Effector CD8-positive, alpha-beta T cell (primary cell): Measurements from ENCODE around the gene NF1.

Source experiments
- DNase-seq: peaks from one replicate; lab custom pipeline; 2025; lab: John Stamatoyannopoulos, UW

Gene NF1

DNA sequence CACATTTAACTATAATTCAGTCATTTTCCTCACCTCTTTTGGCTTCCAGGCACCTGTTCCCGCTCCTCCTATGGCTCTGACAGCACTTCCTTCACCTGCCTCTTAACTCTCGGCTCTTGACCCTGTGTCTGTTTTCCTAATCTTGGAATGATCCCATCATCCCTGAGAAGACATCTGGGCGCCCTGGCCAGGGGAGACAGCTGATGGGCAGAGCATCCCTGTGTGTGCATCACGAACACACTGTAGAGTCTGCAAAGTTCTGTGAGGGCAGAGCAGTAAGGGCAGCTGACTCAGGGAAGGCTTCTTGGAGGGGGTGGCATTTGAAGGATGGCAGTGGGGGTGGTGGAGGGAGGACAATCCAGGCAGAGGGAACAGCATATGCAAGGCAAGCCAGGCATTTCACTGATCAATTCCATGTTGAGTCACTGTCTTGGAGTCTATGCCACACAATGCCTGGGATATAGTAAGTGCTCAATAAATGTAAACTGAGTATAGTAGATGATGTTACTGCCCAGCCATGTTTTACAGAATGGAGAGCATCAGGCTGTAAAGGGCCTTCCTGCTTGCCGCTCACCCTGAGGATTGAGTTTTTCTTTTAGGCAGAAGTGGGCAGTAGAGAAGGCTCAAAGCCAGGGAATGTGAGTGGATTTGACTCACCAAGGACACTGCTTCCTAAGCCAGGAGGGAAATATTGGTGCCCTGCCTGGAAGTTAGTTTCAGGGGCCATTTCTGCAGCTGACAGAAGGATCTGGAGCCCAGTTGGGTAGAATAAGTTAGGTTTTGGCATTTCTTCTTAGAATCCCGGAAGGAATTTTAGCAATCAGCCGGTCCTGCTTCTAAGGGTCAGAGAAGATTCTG lies 290.9 kb downstream of the NF1 start:
- no peak for DNase-seq

DNA sequence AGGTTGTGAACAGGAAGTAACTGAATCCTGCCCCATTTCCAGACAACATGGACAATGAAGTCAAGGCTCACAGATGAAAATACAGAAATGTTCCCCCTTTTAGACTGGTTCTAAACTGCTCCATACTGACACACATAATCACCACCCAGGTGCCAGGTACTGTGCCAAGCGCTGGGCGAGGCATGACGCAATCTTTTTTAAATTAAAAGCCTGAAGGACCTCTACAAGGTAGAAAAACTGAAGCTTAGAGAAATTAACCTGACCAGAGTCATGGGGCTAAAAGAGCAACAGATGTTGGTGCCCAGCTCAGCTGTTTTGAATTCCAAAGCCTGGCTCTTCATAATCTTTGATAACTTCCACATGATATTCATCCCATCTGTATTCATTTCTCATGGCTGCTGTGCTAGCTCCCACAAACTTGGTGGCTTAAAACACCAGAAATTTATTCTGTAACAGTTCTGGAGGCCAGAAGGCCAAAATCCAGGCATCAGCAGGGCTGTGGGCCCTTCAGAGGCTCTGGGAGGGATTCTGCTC lies 291.8 kb downstream of the NF1 start:
- DNase-seq = no peak

GRCh38 chr17:31387438-31387837 lies 292.7 kb downstream of the NF1 start:
- no peak for DNase-seq

- DNase-seq = no peak
Measured at GRCh38 chr17:31388351-31388750, 293.6 kb downstream of the NF1 start.

GRCh38 chr17:31388770-31389656 lies 294.2 kb downstream of the NF1 start:
- peak; percentile 6 for DNase-seq

GRCh38 chr17:31389657-31390381 lies 295.0 kb downstream of the NF1 start:
- no peak for DNase-seq

DNA sequence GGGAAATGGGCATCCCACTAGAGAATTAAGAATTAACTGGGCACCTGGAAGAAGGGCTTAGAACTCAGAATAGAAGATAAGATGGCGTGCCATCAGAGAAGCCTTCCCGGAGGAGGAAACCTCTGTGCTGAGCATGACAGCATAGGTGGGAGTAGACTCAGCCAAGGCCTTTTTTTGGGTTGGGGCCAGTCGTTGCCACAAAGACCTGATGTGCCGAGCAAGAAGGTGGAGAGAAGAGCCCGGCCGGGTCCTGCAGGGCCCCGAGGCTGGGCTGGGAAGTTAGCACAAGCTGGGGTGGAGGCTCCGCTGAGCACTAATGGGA lies 295.6 kb downstream of the NF1 start:
- DNase-seq = no peak

DNA sequence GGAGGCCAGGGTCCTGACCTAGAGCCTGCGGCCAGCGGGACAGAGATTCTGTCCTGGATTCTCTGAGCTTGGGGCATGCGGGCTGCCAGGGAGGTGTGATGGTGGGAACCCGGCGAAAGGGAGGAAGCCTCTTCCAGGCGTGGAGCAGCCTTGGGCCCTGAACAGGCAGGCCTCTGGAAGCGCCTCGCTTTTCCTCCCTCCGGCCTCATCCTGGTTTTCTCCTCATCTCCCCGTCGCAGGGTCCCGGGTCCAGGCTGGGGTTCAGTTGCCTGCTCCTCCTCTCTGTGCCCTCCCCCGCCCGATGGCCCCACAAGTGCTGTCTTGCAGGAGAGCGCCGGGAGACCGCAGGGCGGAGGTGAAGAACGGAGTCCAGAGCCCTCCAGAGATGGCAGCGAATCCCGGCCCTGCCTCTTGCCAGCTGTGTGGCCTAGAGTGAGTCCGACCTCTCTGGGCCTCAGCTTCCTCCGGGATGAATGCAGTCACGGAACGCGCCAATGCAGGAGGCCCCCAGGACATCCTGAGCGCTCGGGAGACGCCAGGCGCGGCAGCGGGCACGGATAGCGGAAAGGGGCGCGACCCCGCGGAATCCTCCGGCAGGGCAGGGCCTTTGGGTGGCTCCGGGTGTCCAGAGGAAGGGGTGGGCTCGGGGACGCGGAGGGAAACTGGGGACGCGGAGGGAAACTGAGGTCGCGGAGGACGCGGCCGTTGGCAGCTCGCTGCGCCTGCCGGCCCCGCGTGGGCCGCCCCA lies 296.1 kb downstream of the NF1 start:
- no peak for DNase-seq

GRCh38 chr17:31391496-31391949 lies 296.7 kb downstream of the NF1 start, which contains the start of gene RAB11FIP4:
RAB11FIP4 (plus strand) TSS chr17:31391675; CDS start chr17:31391853, 178 bp downstream.
- no peak for DNase-seq

- DNase-seq = no peak
Measured at GRCh38 chr17:31392002-31392855, 297.5 kb downstream of the NF1 start.

DNA sequence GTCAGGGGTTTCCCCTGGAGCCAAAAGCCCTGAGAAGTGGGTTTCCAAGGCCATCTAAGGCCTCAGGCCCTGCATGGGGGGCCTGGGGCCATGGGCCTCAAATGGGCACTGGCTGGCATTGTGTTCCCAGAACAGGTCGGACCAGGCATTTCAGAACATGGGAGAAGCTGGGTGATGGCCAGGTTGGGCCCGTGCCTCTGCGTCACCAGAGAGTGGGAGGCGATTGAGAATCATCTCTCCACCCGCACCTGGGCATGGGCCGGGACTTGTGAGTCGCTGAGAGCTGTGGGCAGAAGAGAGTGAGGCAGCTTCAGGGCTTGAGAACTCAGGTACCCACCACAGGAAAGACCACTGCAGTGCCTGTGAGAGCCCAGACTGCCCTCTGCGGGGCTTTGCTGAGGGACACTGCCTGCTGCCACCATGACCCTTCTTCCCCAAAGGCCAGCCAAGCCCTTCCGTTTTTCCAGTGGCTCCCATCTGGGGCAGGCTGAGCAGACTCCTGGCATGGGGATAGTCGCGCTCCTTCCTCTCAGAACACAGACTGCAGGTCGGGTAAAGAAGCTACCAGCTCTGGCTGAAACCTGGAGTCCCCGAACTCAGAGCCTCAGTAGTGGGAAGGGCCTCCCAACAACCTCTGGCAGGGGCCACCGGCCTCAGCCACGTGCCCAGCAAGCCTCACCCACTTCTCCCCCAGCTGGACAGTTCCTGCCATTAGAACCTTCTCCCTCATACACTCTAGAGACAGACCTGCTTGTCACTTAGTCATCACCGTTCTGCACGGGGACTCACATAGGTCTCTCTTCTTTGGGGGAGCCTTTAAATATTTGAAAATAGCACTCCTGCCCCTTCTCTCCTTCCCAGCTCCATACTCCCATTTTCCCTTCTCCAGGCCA lies 298.3 kb downstream of the NF1 start:
- no peak for DNase-seq

DNA sequence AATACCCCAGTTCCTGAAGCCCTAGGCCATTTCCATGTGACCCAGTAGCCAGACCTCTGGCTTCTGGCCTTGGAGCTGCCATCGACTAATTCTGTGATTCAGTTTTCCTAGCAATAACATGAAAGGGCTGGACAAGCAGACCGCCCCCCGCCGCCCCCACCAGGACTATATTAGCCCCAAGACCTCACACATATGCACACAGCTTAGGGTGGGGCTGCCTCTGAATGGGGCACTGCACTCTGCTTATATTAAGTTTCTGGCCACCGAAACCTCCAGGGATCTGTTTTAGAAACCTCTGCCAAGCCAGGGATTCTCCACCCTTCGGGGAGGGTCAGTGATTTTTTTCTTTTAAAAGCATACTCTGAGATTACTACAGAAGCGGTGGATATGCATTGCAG lies 299.0 kb downstream of the NF1 start:
- DNase-seq = no peak

DNA sequence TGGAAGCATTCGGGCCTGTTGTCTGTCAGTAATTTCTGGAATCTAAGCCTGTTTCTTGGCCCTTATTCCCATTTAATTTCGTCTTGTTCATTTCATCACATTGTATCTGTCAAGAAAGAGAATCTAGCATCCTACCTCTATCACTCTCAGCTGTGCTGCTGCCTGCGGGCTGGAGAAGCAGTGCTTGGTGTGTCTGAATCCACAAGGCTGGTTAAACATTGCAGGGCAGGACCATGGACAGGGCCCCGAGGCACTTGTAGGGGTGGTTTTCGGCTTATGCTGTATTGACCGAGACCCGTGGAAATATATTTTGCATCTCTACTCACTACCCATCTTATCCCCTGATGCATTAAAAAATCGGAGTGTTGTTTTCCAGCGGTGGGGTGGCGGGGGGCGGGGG lies 299.8 kb downstream of the NF1 start:
- DNase-seq = peak; percentile 3

GRCh38 chr17:31397256-31397939 lies 302.6 kb downstream of the NF1 start:
- DNase-seq = no peak

DNA sequence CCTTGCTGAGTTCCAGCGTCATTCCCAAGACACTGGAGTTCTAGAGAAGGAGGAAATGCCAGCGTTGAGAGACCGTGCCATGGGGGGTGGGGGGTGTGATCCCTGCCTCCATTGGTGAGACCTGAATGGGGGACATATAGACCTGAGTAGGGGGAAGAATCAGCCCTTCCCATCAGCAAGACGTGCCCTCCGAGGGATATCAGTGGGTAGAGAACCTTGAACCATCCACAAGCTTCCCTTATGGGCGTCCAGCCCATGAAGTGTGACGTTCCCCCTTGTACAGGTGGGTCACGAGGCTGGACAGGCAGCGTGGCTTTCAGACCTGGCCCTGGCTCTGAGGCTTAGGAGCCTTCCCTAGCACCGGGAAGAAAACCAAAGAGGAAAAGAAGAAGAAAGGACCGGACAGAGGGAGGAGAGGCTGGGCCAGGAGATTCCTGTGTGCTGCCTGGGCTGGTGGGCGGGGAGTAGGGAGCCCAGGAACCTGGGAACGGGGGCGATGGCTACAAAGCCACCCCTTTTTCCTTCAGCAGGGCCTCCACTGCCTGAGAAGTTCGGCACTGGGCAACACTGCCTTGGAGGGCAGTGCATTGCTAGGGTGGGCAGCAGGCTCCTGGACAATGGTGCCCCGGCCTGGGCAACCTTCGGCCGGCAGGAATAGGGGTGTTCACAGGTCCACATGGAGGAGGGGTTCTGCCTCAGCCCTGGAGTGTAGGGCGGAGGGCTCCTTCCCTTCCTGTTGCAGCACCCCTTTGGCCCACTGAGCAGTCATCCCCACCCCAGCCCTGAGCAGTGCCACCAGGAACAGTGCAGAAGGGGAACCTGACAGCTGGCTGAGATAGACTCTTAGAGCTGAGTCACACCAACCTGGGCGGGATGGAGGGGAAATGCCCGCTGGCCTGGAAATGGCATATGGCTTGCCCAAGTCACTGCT lies 303.9 kb downstream of the NF1 start:
- no peak for DNase-seq

GRCh38 chr17:31400481-31400950 lies 305.7 kb downstream of the NF1 start:
- no peak for DNase-seq
